Stimulated activated CD8-positive, alpha-beta memory T cell treated with anti-CD3 and anti-CD28 coated beads, Interleukin-7, amount 100 ng/mL, for 48 hours (primary cell): ENCODE results near the gene SDF4.
"Not testable (repeated sequence)": the region's sequence is repeated elsewhere in the genome, so short reads cannot be mapped to it uniquely, and the experiment has no call there.

Experiments used
- DNase-seq, 2 donors: peaks; one replicate each; pipeline ENCODE4 v3.0.0-alpha.2; 2020; ENCODE audit warnings: low read depth in 1 of 2; ENCODE audit errors: extremely low read depth in 1 of 2

Gene SDF4

GRCh38 chr1:1181129-1181937 lies 50.5 kb downstream of the SDF4 start:
- no peak for DNase-seq

- no peak for DNase-seq
Measured at GRCh38 chr1:1179983-1180861, 51.6 kb downstream of the SDF4 start.

GRCh38 chr1:1179346-1179982 lies 52.3 kb downstream of the SDF4 start:
- no peak for DNase-seq

GRCh38 chr1:1178794-1179331 lies 52.9 kb downstream of the SDF4 start:
- no peak for DNase-seq

GRCh38 chr1:1177452-1178206 lies 54.2 kb downstream of the SDF4 start:
- no peak for DNase-seq

- DNase-seq = no peak
Measured at GRCh38 chr1:1176931-1177330, 54.9 kb downstream of the SDF4 start.

GRCh38 chr1:1176063-1176761 lies 55.6 kb downstream of the SDF4 start:
- not testable (repeated sequence) for DNase-seq

- no peak for DNase-seq
Measured at GRCh38 chr1:1175221-1176062, 56.4 kb downstream of the SDF4 start.

GRCh38 chr1:1173793-1174415 lies 57.9 kb downstream of the SDF4 start, which contains the start of gene TTLL10:
TSS of gene TTLL10 (plus strand) at chr1:1173880. CDS start at chr1:1179216, 5,336 bp downstream.
- peak in 1 of 2 donors; percentile 14 for DNase-seq

GRCh38 chr1:1173061-1173792 lies 58.6 kb downstream of the SDF4 start:
- no peak for DNase-seq

GRCh38 chr1:1171546-1172340 lies 60.1 kb downstream of the SDF4 start:
- DNase-seq = no peak

GRCh38 chr1:1171161-1171545 lies 60.6 kb downstream of the SDF4 start:
- DNase-seq = no peak

GRCh38 chr1:1170215-1171091 lies 61.3 kb downstream of the SDF4 start:
- no peak for DNase-seq

- no peak for DNase-seq
Measured at GRCh38 chr1:1169429-1170214, 62.2 kb downstream of the SDF4 start.
